Measurements from ENCODE around the gene SUPT6H.
"Not testable (repeated sequence)": the region's sequence is repeated elsewhere in the genome, so short reads cannot be mapped to it uniquely, and the experiment has no call there.

Gene SUPT6H

DNA sequence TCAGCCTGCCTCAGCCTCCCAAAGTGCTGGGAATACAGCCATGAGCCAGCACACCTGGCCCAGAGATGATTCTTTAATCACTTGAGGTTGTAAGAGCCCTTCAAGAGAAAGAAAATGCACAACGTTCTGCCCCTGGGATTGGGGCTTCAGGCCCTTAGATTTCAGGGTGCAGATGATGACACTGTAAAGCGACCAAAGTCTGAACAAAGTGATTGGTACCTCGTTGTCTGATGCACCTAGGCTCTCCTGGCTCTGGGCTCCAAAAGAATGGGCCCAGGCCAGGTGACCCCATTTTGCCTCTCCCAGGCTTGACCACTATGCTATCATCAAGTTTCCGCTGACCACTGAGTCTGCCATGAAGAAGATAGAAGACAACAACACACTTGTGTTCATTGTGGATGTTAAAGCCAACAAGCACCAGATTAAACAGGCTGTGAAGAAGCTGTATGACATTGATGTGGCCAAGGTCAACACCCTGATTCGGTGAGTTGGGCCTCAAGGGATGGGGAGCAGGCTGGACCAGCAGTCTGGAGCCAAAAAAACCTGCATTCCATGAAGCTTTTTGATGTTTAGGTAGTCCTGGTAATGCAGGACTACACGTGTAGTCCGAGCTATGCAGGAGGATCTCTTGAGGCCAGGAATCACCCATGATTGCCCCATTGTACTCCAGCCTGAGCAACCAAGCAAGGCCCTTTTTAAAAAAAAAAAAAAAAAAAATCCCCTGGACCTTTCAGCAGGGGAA is 60.6 kb downstream of the SUPT6H start:
- DNase-seq = no peak

DNA sequence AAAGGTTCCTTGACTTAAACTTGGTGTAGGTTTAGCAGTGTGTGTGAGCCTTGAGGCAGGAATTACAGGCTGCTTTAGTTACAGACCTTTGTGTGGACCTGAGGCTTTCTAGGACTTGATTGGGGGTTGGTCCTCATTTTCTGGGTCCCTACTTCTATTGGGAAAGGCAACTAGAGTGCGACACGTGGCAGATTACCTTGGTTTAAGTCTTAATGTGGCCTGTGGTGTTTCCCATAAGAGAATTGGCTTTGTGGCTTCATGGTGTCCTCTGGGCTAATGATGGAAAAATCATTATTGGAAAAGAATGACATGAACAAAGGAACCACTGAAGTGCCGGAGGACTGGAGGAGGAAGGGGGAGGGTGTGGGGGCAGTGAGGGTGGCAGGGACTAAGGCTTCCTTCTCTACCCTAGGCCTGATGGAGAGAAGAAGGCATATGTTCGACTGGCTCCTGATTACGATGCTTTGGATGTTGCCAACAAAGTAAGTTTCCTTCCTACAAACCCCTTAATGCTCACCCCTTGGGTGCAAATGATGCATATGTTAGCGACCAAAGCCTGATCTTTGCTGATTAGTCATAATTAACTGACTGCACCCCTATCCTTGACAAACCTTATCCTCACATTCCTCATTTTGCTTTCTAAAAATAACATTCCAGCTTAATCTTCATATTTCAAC is 61.3 kb downstream of the SUPT6H start:
- no peak for DNase-seq

DNA sequence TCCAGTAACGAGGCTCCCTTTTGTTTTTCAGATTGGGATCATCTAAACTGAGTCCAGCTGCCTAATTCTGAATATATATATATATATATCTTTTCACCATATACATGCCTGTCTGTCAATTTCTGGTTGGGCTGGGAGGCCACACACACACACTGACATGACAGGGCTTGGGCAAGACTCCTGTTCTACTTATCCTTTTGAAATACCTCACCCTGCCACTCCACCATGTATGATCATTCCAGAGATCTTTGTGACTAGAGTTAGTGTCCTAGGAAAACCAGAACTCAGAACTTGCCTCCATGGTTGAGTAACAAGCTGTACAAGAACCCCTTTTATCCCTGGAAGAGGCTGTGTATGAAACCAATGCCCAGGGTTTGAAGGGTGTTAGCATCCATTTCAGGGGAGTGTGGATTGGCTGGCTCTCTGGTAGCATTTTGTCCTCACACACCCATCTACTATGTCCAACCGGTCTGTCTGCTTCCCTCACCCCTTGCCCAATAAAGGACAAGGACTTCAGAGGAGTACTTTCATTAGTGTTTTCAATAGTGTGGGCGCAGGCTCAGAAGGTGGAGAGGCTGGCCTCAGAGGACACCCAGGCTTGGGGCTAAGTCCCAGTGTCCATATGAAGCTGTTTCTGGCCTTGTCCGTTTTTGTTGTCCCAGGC is 62.0 kb downstream of the SUPT6H start:
- not testable (repeated sequence) for DNase-seq

DNA sequence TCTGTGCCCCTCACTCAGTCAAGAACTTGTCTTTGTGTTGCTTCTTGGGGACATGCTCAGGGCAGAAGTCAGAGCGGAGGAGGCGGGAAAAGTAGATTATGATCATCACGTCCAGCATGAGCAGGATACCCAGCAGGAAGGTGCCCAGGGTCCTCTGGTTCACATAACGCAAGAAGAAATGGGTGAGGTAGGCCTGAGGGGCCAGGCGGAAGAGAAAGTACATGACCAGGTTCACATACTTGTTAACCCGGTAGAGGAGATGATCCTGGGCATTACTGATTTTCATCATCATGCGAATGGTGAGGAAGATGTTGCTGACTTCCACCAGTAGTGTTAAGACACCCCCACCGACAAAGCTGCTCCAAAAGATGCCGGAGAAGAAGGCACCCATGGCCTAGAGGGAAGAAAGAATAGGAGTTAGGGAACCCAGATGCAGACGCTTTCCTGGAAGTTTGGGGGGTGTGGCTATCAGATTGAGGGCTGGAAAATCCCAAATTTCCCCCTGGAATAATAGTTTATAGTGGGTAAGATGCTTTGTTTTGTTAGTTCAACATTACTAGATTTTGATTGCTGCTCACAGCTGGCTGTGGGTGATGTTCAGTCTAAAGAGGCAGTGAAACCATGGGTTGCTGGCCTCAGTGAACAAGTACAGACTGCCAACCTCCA is 62.6 kb downstream of the SUPT6H start:
- peak; percentile 31 for DNase-seq

DNA sequence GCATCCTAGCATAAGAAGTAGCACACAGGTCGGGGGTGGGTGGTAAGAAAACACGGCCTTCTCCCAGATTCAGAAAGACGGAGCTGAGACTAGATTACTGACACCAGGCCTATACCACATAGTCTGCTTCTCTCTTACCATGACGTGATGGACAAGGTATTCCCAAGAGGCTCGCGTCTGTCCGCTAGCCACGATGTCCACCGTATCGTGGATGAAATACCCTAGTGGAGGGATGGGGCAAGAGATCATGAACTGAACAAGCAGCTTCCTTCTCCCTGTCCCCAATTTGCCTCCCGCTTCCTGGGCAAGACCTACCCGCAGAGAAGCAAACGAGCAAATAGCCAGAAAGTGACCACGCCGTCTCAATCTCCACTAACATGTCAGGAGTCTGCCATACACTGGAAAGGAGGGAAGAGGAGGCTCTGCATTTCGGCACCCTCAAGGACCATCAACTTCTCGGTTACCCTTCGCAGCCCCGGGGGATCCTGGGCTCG is 63.2 kb downstream of the SUPT6H start:
- peak; percentile 61 for DNase-seq

DNA sequence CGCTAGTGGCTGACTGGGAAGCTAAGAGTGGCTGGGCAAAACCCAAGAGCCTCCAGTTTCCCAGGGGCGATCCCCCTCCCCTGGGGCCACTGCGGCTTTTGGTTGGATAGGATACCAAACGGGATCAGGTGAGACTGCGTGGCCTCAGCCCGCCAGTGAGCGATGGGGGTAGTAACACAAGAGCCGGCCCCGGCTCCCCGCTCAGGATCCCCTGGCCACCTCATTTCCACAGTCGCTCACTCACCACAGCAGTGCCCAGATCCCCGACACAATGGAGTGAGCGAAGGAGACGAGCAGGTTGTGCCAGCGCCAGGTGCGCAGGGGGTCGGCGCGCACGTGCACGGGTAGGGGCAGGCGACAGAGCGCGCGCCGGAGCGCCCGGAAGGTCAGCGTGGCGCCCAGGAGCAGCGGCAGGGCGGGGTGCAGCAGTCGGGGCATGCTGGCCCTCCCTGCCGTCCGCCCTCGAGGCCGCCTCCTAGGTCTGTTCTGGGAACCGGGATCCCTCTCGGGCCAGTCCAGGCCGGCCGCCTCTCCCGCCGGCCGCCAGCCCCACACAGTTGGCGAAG is 63.7 kb downstream of the SUPT6H start:
- peak; percentile 85 for DNase-seq

DNA sequence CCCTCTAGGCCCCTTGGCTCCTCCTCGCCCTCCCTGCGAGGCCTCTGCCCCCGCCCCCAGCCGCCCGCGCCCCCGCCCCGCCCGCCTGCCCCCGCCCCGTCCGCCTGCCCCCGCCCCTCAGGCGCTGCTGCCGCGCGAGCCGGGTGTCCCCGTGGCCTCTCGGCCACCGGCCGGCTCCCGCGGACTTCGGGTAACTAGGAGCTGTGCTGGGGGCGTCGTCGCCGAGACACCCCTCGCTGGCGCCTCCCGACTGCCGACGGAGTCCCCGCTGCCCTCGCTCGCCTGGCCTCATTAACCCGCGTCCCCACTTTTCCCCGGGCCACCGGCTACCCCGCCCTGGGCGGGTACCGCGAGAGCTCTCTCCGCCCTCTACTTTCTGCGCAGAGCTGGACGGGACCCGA is 64.2 kb downstream of the SUPT6H start, which contains the start of gene TLCD1:
Gene TLCD1, minus strand, starts transcription at position 8 of the 401 bp plus-strand sequence. CDS start 136 bp downstream, outside the sequence.
- peak; percentile 73 for DNase-seq

DNA sequence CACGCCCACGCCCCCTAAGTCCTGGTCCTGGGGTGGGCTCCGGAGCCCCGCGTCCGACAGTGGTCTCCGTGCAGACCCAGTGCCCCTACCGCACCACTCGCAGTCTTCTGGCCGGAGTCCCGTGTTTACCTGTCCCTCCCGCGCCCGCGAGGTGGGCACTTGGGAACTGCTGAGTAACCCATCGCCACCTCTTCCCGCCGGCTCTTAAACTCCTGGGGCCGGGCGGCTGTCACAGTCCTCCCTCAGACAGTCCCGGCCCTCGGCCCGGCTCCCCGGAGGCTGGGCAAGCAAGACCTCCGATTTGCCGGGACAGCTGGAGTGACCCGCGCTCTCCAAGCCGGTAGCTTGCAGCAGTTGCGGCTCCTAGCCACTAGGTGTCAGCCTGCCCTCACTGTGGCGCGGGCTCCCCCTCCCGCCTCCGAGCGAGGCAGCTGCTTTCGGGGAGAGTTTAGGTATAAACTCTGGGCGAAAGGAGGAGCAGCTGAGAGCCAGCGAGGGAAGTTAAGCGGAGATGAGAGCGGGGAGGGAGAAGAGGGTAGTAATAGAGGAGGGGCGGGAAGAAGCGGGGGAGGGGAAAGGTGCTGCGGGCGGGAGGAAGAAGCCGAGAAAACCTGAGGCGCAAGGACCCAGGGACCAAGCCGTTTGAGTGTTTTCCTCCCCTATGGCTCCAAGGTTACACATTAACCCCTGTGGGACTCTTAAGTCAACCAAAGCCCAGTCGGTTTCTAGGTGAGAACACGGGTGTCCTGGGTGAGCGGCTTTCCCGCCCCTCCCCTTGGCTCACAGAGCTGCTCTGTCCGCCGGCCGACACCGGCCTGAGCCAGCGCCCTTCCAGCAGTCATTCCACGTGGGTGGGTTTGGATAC is 64.9 kb downstream of the SUPT6H start:
- DNase-seq = peak; percentile 97

DNA sequence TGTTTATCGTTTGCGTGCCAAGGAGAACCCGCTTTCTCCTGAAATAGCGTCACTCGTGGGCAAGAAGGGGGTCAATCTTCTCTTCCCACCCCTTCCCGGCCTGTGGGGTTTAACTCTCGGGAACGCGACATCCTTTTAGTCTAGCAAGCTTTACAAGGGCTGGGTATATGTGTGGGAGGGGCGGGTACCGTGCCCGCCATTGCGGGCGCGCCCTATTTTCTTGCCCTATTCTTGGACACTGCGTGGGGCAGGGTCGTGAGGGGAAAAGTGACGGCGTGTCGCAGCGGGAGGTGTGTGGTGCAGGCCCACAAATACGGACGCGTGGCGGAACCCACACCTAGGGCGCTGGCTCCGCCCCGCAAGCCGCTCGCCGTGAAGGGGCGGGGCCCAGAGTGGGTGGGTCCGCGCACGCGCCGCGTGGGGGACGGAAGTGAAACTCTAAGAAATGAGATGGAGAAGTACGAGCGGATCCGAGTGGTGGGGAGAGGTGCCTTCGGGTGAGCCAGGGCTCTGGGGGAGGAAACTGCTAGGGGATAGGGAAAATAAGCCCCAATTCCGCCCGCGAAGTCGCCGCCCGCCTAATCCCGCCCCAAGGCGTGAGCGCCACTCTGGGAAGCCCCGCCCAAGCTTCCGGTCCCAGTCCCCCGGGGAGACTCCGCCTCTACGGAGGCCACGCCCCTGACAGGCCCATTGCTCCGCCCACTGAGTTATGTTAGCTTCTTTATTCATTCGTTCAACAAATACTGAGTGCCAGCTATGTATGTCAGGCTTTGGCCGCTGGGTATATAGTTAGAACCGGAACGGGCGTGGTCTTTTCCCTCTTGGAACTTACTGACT is 66.6 kb downstream of the SUPT6H start, which contains the start of gene NEK8:
Gene NEK8, plus strand, starts transcription at position 425 of the 837 bp plus-strand sequence. Its CDS starts 26 bp downstream, at position 451.
- DNase-seq = peak; percentile 91

DNA sequence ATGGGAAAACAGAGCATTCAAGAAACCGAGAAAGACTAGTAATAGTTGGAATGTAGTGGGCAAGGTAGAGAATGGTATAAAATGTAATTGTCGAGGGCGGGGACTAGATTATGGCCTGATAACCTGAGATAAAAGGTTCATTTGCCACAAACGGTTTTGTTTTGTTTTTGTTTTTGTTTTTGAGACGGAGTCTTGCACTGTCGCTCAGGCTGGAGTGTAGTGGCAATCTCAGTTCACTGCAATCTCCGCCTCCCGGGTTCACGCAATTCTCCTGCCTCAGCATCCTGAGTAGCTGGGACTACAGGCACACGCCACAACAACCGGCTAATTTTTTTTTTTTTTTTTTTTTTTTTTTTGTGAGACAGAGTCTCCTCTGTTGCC is 67.9 kb downstream of the SUPT6H start:
- no peak for DNase-seq

DNA sequence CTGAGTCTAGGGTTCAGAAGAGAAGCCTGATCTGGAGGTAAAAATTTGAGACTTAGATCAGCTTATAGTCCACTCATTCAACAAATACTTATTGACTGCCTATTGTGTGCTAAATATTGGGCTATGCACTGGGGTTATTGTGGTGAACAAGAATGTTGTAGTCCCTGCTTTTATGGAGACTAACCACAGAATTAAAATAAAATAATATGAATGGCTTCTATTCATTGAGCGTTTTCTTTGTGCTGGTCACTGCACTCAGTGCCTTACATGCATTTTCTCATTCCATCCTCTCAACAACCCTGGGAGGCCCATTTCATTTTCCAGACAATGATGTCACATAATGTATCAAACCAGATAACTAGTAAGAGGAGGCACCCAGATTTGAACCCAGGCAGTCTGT is 71.3 kb downstream of the SUPT6H start:
- DNase-seq = no peak

DNA sequence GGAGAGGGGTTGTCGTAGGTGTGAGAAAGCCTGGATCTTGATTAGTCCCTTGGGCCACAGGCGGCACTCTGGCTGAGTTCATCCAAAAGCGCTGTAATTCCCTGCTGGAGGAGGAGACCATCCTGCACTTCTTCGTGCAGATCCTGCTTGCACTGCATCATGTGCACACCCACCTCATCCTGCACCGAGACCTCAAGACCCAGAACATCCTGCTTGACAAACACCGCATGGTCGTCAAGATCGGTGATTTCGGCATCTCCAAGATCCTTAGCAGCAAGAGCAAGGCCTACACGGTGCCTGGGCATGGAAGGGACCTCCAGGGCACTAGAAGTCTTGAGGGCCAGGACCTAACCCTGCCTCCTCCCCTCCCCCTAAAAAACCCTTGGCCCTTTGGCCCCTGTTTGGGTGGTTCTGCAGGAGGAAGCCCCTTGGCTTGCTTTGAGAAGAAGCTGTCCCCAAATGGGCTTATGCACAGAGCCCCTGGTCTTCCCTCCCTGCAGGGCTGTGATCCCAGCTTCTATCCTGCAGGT is 72.8 kb downstream of the SUPT6H start:
- no peak for DNase-seq

DNA sequence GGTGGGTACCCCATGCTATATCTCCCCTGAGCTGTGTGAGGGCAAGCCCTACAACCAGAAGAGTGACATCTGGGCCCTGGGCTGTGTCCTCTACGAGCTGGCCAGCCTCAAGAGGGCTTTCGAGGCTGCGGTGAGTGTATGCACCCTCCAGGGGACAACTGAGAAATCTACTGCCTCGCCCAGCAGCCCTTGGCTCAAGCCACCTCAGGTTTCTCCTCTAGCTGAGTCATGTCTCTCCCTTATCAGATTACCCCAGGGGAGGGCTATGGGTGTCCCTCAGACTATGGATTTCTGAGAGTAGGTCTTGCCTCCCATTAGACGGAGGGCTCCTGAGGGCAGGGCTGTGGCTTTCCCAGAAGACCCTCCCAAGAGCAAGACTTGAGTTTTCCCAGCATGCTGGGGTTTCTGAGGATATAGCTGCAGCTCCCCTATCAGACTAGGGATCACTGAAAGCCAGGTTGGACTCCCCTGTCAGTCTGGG is 73.3 kb downstream of the SUPT6H start:
- no peak for DNase-seq

DNA sequence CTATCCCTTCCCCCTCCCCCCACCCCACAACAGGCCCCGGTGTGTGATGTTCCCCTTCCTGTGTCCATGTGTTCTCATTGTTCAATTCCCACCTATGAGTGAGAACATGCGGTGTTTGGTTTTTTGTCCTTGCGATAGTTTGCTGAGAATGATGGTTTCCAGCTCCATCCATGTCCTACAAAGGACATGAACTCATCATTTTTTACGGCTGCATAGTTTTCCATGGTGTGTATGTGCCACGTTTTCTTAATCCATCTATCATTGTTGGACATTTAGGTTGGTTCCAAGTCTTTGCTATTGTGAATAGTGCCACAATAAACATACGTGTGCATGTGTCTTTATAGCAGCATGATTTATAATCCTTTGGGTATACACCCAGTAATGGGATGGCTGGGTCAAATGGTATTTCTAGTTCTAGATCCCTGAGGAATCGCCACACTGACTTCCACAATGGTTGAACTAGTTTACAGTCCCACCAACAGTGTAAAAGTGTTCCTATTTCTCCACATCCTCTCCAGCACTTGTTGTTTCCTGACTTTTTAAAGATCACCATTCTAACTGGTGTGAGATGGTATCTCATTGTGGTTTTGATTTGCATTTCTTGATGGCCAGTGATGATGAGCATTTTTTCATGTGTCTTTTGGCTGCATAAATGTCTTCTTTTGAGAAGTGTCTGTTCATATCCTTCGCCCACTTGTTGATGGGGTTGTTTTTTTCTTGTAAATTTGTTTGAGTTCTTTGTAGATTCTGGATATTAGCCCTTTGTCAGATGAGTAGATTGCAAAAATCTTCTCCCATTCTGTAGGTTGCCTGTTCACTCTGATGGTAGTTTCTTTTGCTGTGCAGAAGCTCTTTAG is 74.1 kb downstream of the SUPT6H start:
- not testable (repeated sequence) for DNase-seq

DNA sequence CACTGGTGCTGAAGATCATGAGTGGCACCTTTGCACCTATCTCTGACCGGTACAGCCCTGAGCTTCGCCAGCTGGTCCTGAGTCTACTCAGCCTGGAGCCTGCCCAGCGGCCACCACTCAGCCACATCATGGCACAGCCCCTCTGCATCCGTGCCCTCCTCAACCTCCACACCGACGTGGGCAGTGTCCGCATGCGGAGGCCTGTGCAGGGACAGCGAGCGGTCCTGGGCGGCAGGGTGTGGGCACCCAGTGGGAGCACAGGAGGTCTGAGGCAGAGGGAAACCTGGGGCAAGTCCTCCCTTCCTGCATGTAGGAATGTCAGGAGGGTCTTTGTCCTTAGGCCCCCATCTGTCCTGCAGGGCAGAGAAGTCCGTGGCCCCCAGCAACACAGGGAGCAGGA is 75.3 kb downstream of the SUPT6H start:
- DNase-seq = no peak

DNA sequence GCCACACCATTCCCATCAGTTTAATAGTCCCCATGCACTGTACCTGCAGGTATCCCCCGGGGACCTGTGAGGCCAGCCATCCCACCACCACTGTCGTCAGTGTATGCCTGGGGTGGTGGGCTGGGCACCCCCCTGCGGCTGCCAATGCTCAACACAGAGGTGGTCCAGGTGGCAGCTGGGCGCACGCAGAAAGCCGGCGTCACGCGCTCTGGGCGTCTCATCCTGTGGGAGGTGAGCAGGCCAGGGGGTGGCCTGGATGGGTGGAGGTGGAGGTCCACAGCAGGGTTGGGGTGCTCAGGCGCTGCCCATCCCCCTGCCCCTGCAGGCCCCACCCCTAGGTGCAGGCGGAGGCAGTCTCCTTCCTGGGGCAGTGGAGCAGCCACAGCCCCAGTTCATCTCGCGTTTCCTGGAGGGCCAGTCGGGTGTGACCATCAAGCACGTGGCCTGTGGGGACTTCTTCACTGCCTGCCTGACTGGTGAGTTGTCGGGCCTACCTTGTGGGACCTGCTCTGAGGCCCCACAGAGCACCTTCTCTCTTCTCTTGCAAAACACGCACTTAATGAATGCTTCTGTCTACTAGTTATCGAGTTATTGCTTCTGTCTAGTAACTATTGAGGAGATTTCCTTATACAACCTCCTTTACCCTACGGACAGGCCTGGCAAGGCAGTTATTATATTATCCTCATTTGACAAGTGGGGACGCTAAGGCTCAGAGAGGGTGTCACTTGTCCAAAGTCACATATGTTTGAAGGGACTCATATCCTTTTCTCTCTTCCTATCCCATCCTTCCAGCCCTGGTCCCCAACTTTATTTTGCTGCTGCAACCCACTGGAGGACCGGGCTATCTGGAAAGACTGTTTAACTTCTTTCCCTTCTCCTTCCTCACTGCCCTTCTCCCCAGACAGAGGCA is 76.0 kb downstream of the SUPT6H start:
- DNase-seq = no peak

DNA sequence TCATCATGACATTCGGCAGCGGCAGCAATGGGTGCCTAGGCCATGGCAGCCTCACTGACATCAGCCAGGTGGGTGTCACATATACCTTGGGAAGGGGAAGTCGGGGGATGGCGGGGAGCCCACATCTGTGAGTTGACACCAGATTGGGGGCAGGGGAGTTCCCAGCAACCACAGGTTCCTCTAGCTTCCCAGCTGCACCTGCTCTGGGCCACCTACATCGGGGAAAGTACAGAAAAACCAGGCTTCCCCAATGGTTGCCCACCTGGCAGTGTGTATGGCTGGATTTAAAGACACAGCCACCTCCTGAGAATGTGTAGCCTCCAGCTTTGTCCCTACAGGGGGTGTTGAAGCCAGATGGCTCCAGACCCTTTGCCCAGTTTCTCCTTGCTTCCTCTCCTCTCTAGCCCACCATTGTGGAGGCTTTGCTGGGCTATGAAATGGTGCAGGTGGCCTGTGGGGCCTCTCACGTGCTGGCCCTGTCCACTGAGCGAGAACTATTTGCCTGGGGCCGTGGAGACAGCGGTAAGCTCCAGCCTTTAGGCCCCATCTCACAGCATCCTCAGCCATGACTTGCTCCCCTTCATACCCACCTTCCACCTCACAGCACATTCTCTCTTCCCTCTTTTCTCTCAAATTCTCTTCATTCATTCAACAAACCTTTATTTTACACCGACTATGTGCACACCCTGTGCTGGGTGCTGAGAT is 76.8 kb downstream of the SUPT6H start:
- no peak for DNase-seq
